ENCODE data around the gene CAMTA1.

GRCh38 chr1:6813165-6813564, 27.9 kb downstream of the CAMTA1 start:
- TF ChIP-seq CTCF (IDR thresholded peaks at IDR 0.05; ENCODE audit: poor library complexity, severe bottlenecking) (no peak), POLR2AphosphoS5 (IDR thresholded peaks at IDR 0.05) (no peak), EP300 (conservative IDR thresholded peaks at IDR 0.05; ENCODE audit: poor library complexity, severe bottlenecking) (no peak), SMC3 (conservative IDR thresholded peaks at IDR 0.05; ENCODE audit: poor library complexity) (no peak), EZH2 (IDR thresholded peaks at IDR 0.05; ENCODE audit: borderline replicate concordance, insufficient read depth, low read length, poor library complexity, severe bottlenecking) (no peak), RAD21 (conservative IDR thresholded peaks at IDR 0.05) (no peak), REST (IDR thresholded peaks at IDR 0.05; ENCODE audit: borderline replicate concordance) (no peak), MXI1 (conservative IDR thresholded peaks at IDR 0.05; ENCODE audit: poor library complexity, severe bottlenecking) (no peak), TAF1 (IDR thresholded peaks at IDR 0.05; ENCODE audit: low read depth) (no peak)

Measured in neural cell (in vitro differentiated cells).